Measurements from ENCODE around the gene CIDEC. TPM values are rescaled to one million over a fixed set of nuclear protein-coding genes. Genes with fewer than 3 reads are reported as not detected.

The CIDEC gene
- total and polyA plus RNA-seq, 2 of the 13 experiments (the other 11 are each of a cell fraction or from before 2014, with no cell fraction given): 2.5 to 10.4 TPM

- TF ChIP-seq CHCHD3 (CRISPR knock-in tag; IDR thresholded peaks at IDR 0.05) (no peak), SATB2 (CRISPR knock-in tag; IDR thresholded peaks at IDR 0.05) (0 out of 2 replicates have a peak, but pooled peaks have one; percentile 48), ZBTB34 (CRISPR knock-in tag; IDR thresholded peaks at IDR 0.05) (0 out of 2 replicates have a peak, but pooled peaks have one; percentile 28), FOXA1 (IDR thresholded peaks at IDR 0.05) (no peak), FOXA1 (CRISPR knock-in tag; IDR thresholded peaks at IDR 0.05) (no peak), ATF2 (CRISPR knock-in tag; IDR thresholded peaks at IDR 0.05) (0 out of 2 replicates have a peak, but pooled peaks have one; percentile 43), TSC22D2 (CRISPR knock-in tag; IDR thresholded peaks at IDR 0.05; ENCODE audit: borderline replicate concordance) (peak; percentile 70; the same call in 1 of the 2 replicates), ZNF710 (CRISPR knock-in tag; IDR thresholded peaks at IDR 0.05; ENCODE audit: borderline replicate concordance) (peak; percentile 62; the same call in 1 of the 2 replicates), ZNF841 (CRISPR knock-in tag; IDR thresholded peaks at IDR 0.05; ENCODE audit: borderline replicate concordance) (no peak), CREM (IDR thresholded peaks at IDR 0.05) (no peak), CREM (CRISPR knock-in tag; IDR thresholded peaks at IDR 0.05) (no peak), CBFB (CRISPR knock-in tag; IDR thresholded peaks at IDR 0.05) (peak; percentile 57; the same call in 1 of the 2 replicates), ZNF740 (CRISPR knock-in tag; IDR thresholded peaks at IDR 0.05) (peak; percentile 18; the same call in 1 of the 2 replicates), NCOA2 (CRISPR knock-in tag; IDR thresholded peaks at IDR 0.05) (peak; percentile 58; the same call in 1 of the 2 replicates), HNF4A (CRISPR knock-in tag; IDR thresholded peaks at IDR 0.05) (peak; percentile 27; the same call in 1 of the 2 replicates), ZNF597 (CRISPR knock-in tag; IDR thresholded peaks at IDR 0.05) (0 out of 2 replicates have a peak, but pooled peaks have one; percentile 22), MXD1 (CRISPR knock-in tag; IDR thresholded peaks at IDR 0.05) (peak; percentile 83), CREBL2 (CRISPR knock-in tag; IDR thresholded peaks at IDR 0.05; ENCODE audit: borderline replicate concordance) (peak; percentile 32; the same call in 1 of the 2 replicates), NFKB2 (CRISPR knock-in tag; IDR thresholded peaks at IDR 0.05; ENCODE audit: borderline replicate concordance) (peak; percentile 85), ZNF558 (CRISPR knock-in tag; IDR thresholded peaks at IDR 0.05; ENCODE audit: borderline replicate concordance) (no peak; the same call in 1 of the 2 replicates)
Observed at GRCh38 chr3:9890249-9891071, 10.4 kb upstream of the CIDEC start, which contains the start of gene JAGN1 (continued).

Measured in HepG2 (cell line).